GM21360 (cell line): ENCODE results near the gene RNF220.
"Not testable (repeated sequence)": the region's sequence is repeated elsewhere in the genome, so short reads cannot be mapped to it uniquely, and the experiment has no call there.

Experiments
- ATAC-seq: cut with Tn5 transposase; IDR thresholded peaks from one replicate; pipeline ENCODE4 v1.9.1; 2021; ENCODE audit warnings: mild to moderate bottlenecking, moderate library complexity; ENCODE audit not compliant: unreplicated experiment

Gene RNF220

DNA sequence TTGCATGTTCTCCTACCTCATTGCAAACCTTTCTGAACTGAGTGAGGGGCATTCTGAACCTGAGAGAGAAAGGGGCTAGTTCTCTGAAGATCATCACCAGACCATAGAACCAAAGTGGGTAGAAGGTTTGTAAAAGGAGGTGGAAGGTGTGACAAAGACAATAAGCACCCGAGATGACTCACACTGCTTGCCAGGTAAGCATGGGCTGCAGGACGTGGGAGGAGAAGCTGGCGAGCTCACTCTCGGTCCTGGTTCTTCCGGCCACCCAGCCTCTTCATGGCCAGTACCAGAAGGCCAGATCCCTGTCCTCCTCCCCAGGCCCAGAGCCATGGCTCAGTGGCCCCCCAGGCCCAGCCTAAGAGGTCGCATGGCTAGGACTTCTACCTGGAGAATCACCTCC, 140.9 kb downstream of the RNF220 start:
- ATAC-seq = no peak

DNA sequence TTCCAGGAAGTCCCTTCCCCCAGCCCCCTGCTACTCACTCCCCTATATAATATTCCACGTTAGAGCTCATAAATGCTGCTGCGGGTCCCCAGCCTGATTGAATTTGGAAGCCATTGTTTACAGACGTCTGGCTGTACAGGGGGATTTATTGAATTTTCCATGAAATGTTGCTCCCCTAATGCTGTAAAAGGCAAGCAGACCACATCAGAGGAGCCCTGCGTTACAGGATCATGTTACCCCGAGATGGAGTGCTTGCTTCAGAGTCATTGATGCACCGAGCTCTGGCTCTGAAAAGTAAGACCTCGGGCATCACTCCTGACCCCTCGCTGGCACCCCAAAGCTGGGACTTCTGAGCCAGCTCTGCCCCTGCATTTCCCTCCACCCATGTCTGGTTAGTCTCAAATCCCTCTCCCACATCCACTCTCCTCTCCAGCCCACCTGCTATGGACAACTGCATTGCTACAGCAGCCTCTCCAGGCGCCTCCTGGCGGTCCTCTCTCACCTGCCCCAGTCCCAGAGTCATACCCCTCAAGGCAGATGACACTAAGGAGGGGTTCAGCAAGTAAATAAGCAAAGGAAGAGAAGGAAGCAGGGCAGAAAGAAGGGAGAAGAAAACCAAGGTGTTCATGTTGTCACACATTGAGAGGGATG, 141.5 kb downstream of the RNF220 start:
- ATAC-seq = no peak

DNA sequence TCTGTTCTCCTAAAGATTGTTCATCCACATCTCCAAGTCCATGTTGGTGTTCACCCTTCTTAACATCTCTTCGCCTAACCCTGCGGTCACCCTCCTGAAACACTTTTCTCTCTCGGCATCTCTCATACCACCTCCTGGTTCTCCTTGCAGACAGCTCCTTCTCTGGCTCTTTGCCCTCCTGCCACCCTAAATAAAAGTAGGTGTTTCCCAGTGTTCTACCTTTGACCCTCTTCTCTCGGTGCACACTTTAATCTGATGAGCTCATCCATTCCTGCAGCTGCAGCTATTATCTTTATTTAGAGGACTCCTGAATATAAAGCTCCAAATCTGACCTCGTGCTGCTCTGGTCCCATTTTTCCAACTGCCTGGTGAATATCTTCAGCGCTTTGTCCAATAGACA, 142.3 kb downstream of the RNF220 start:
- ATAC-seq = no peak

- no peak for ATAC-seq
Observed at GRCh38 chr1:44547837-44548236, 142.8 kb downstream of the RNF220 start.

DNA sequence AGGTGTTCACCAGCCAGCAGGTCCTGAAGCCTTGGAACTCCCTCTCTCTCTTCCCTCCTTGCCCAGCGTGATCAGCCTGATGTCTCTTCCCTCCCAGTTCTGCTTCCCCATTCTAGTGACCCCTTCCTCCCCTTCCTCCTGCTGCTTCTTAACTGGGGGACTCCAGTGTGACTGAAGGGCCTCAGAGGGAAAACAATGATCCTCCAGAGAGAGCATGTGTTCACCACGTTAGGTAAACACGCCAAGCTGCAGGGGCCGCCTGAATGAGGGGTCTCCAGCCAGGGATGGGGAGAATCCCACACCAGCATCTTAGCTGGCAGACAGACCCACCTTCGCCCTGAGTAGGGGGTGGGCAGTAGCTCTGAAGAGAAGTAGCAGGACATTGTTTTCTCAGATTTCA, 144.5 kb downstream of the RNF220 start:
- ATAC-seq = no peak

- no peak for ATAC-seq
Observed at GRCh38 chr1:44553127-44553758, 148.2 kb downstream of the RNF220 start.

DNA sequence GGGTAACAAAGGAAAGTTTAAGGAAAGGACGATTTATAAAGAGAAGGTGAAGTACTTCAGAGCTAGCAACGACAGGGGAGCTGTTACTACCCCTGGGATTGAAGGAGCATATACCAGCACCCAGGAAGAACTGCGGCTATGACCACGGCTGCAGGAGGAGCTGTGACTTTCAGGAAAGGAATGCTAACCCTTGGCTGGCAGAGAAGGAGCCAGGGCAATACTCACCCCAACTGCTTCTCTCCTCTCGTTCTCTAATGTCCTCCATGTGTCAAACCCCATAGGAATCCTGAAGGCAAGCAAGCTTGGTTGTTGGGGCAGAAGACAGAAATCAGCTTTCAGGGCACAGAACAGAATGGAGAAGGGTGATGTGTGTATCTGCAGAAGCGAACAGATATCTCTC, 148.7 kb downstream of the RNF220 start:
- no peak for ATAC-seq

- ATAC-seq = no peak
Observed at GRCh38 chr1:44554706-44555105, 149.7 kb downstream of the RNF220 start.

- ATAC-seq = no peak
Observed at GRCh38 chr1:44557778-44558177, 152.7 kb downstream of the RNF220 start.

DNA sequence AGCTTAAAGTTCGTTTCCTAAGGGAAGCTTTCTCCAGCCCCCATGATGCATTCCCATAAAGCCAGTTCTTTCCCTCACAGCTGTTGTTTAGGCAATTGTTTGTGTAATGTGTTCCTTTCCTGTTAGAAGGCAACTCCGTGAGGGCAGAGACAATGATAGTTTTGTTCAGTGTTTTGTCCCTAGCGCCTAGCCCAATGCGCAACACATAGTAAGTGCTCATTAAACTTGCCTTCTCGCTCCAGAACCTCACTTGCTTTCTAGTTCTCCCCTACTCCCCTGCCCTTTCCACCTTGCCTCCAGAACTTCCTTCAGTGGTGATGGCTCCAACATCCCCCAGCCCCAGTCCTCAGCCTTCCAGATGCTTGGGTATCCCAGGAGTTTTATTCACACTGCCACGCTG, 153.8 kb downstream of the RNF220 start:
- no peak for ATAC-seq

GRCh38 chr1:44559330-44559729, 154.3 kb downstream of the RNF220 start:
- ATAC-seq = no peak

- no peak for ATAC-seq
Observed at GRCh38 chr1:44559913-44560312, 154.9 kb downstream of the RNF220 start.

DNA sequence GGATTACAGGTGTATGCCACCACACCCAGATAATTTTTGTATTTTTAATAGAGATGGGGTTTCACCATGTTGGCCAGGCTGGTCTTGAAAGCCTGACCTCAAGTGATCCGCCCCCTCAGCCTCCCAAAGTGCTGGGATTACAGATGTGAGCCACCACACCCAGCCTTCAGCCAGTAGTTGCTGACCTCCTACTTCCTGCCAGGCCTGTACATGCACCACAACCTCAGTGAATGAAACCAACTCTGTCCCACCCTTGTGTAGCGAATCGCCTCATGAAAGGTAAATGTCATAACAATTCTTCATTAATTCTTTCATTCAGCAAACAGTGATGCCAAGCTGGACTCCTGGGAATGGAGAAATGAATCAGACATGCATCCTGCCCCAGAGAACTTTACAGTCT, 155.6 kb downstream of the RNF220 start:
- ATAC-seq = not testable (repeated sequence)

DNA sequence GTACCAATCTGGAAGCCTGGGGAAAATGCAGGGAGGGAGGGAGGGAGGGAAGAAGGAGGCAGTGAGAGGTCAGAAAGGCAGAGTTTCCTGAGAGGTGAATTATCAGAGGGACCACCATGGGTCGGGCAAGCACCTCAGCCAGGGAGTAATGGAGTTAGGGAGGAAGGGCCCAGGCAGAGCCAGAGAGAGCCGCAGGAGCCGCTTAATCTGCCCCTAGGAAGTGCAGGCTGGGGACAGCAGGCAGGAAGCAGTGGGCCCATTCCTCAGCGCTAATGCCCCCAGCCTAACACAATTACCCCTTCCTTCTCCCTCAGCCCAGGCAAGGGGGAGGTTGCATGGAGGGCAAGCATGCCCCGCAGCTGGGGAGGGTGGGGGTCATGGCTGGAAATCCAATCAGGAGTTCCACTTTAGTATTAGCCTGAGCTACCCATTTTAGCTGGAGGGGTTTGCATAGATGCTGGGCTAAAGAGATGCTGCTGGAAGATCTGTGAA, 160.2 kb downstream of the RNF220 start:
- ATAC-seq = no peak

DNA sequence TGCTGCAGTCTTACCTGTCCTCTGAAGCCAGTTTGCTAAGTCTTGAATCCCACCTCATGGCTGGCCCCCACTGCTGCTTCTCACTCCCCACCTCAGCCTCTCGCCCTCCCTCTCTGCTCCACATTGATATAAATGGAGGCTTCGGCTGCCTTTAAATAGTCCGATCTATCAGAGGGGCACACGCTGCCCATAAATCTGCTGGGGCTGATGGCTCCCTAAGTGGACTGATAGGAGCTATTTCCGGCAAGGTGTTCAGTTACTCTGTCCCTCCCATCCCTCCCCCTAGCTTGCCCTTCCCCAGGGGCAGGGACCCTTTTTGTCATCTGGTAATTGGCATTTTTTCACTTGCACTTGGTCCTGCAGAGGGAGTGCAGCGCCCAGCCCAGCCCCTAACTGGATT, 160.8 kb downstream of the RNF220 start:
- no peak for ATAC-seq

GRCh38 chr1:44566281-44567046, 161.4 kb downstream of the RNF220 start:
- no peak for ATAC-seq

GRCh38 chr1:44568128-44568900, 163.3 kb downstream of the RNF220 start:
- no peak for ATAC-seq

DNA sequence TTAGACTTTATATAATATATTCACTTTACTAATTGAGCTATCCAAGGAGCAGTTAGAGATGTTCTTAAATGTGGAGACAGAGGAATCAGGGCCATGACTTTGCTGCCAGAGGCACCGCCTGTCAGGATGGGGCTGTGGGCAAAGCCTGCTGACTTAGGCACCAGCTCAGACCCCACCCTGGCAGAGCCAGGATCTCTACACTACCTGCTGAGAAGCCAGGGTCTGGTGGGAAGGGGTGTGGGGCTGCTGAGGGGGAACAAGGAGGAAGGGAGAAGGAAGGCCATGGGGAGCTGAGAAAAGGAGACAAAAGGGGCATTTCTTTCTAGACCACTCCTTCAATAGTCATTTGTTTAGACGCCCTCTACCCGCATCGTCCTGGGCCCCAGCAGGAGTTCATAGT, 164.4 kb downstream of the RNF220 start:
- ATAC-seq = no peak

- ATAC-seq = no peak
Observed at GRCh38 chr1:44571712-44572571, 166.9 kb downstream of the RNF220 start.

DNA sequence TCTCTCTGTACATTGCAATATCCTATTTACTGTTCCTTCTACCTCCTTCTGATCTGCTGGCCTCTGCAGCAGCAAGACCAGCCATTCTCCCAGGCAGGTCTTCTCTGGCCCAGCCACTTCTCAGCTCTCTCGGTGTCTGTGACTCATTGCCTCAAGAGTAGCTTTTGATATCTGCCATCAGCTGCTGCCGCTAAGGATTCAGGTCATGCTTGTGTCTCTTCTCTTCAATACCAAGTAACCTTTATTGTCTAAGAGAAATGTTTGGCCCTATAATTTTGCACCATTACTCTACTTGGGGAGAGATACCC, 167.5 kb downstream of the RNF220 start:
- no peak for ATAC-seq
